Thyroid gland (tissue), 4 donors: Measurements from ENCODE around the gene KDR. TPM values are rescaled to one million over a fixed set of nuclear protein-coding genes. Genes with fewer than 3 reads are reported as not detected.

ENCODE experiments used
- DNase-seq, 2 donors: peaks; one replicate each; pipeline ENCODE4 v3.0.0-alpha.2; 2019
- H3K27ac ChIP-seq, 3 donors: fragments of 200-600 bp; sonication (generic); 1 replicate in 2 of 3; 2 replicates in 1 of 3; pipeline ENCODE4 v1.5.1; 2016 to 2019; ENCODE audit warnings: mild to moderate bottlenecking in 1 of 3, moderate library complexity in 1 of 3
- H3K27me3 ChIP-seq: fragments of 200-600 bp; sonication (generic); one replicate; pipeline ENCODE4 v1.5.1; 2019
- H3K36me3 ChIP-seq, 2 donors: fragments of 200-600 bp; sonication (generic); one replicate each; pipeline ENCODE4 v1.5.1; 2016 to 2019
- H3K4me1 ChIP-seq, 2 donors: fragments of 200-600 bp; sonication (generic); one replicate each; pipeline ENCODE4 v1.5.1; 2017 to 2019
- H3K4me3 ChIP-seq, 3 donors: fragments of 200-600 bp; sonication (generic); replicated peaks in 1 of 3; 1 replicate in 2 of 3; 2 replicates in 1 of 3; pipeline ENCODE4 v1.5.1; 2016; ENCODE audit warnings: mild to moderate bottlenecking in 1 of 3
- H3K9me3 ChIP-seq: fragments of 200-600 bp; sonication (generic); one replicate; pipeline ENCODE4 v1.5.1; 2017
- CTCF ChIP-seq, 6 experiments: fragments of 200-600 bp in 3 of 6; fragments of 450-650 bp in 3 of 6; sonication (generic) in 3 of 6; IDR thresholded peaks; one replicate each; pipeline ENCODE4 v1.5.1; 2016 to 2019; ENCODE audit warnings: antibody characterized with exemption in 6 of 6, mild to moderate bottlenecking in 2 of 6, inconsistent platforms in 1 of 6, moderate library complexity in 1 of 6
- POLR2A ChIP-seq, 2 donors: fragments of 450-650 bp; IDR thresholded peaks; one replicate each; pipeline ENCODE4 v1.6.1; 2017; ENCODE audit warnings: antibody characterized with exemption in 2 of 2, mild to moderate bottlenecking in 2 of 2, moderate library complexity in 1 of 2
- WGBS, 2 donors: methylation state at CpG; one replicate each; pipeline ENCODE4 v1.1.5; 2017; 5-methylcytosine and 5-hydroxymethylcytosine counted together
- intact Hi-C: fragments of 100-400 bp; cut with DNase I; formaldehyde crosslinking; loops from one replicate; pipeline ENCODE4 v1.15.1; 2023
- total RNA-seq, 4 donors: library from RNA; depleted of rRNA; stranded (reverse); fragments of >200 nt; gene quantifications; one replicate each; pipeline ENCODE4 v1.2.3, GENCODE V29; 2016

Gene KDR
- total RNA-seq, 4 donors from 2014 or later, result 62.5 to 153 (median 96.8) TPM

DNA sequence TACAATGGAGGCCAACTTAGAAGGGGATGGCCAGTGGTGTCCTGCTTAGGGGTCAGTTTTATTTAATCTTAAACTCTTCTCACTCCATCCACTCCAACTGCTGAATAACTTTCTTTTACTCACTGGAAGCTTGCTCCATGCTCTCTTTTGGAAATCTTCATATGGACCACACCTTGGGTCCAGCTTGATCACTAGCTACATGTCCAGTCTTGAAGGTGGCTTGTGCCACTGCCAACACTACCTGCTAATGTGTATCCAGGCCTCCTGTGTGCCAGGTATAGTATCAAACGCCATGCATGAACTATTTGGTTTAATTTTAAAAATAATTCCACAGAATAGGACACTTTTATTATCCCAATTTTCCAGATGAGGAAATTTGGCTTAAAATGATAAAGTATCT is 37.0 kb upstream of the KDR start:
- Histone ChIP-seq H3K4me1 (no peaks in the 10 kb centered on the region), H3K4me3 (no peak overlapping the region), H3K27me3 (no peaks in the 10 kb centered on the region), H3K9me3 (no peaks in the 10 kb centered on the region), H3K27ac (no peak overlapping the region), H3K36me3 (no peaks in the 10 kb centered on the region)
- TF ChIP-seq CTCF (IDR thresholded peaks at IDR 0.05) (no peak), POLR2A (IDR thresholded peaks at IDR 0.05) (no peak)
- intact Hi-C loops, result no loop called here
- DNase-seq, result no peak
- 84 to 90% methylated on average over 1 of the region's 1 CpG for WGBS, 2 donors

DNA sequence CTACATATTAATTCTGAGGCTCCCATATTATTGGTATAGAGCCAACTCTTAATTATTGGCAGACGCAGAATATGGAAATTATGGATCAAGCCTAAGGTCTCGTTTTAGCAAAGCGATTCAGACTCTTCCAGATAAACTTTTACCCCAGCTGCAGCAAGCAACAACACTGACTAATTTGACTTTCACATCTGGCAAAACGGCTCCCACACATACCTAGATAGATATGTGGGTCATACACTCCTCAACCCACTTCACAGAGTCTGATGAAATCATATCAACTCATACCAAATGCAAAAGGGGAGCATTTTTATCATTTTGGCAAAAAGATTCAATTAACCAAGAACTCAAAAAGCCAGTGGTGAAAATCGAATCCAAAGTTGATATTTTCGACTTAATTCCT is 36.3 kb upstream of the KDR start:
- Histone ChIP-seq H3K4me1 (no peaks in the 10 kb centered on the region), H3K27me3 (no peaks in the 10 kb centered on the region), H3K27ac (no peak overlapping the region), H3K4me3 (no peak overlapping the region), H3K36me3 (no peaks in the 10 kb centered on the region), H3K9me3 (no peaks in the 10 kb centered on the region)
- DNase-seq, result no peak
- TF ChIP-seq POLR2A (IDR thresholded peaks at IDR 0.05) (no peak), CTCF (IDR thresholded peaks at IDR 0.05) (no peak)
- 86 to 87% methylated on average over 6 of the region's 6 CpGs for WGBS, 2 donors
- intact Hi-C loops, result no loop called here

- TF ChIP-seq POLR2A (IDR thresholded peaks at IDR 0.05), result no peak
- no peak for TF ChIP-seq CTCF (IDR thresholded peaks at IDR 0.05)
- no peak overlapping the region for H3K4me3 ChIP-seq
Measured at GRCh38 chr4:55159851-55160250, 34.5 kb upstream of the KDR start.

GRCh38 chr4:55158957-55159356 is 33.6 kb upstream of the KDR start:
- WGBS, 2 donors, result 81 to 84% methylated on average over 3 of the region's 3 CpGs
- H3K4me1 ChIP-seq, result no peaks in the 10 kb centered on the region
- H3K36me3 ChIP-seq, result no peaks in the 10 kb centered on the region
- H3K4me3 ChIP-seq, result no peak overlapping the region
- TF ChIP-seq CTCF (IDR thresholded peaks at IDR 0.05), result no peak
- TF ChIP-seq POLR2A (IDR thresholded peaks at IDR 0.05), result no peak
- no peak for DNase-seq
- intact Hi-C loops, result no loop called here
- H3K27ac ChIP-seq, result no peak overlapping the region
- no peaks in the 10 kb centered on the region for H3K27me3 ChIP-seq
- H3K9me3 ChIP-seq, result no peaks in the 10 kb centered on the region

More at GRCh38 chr4:55159851-55160250, 34.5 kb upstream of the KDR start:
- DNase-seq, result no peak
- whole genome bisulfite sequencing, 2 donors, result 67 to 76% methylated on average over 2 of the region's 2 CpGs
- no peaks in the 10 kb centered on the region for H3K9me3 ChIP-seq
- H3K36me3 ChIP-seq, result no peaks in the 10 kb centered on the region
- intact Hi-C loops, result no loop called here
- no peaks in the 10 kb centered on the region for H3K27me3 ChIP-seq
- no peaks in the 10 kb centered on the region for H3K4me1 ChIP-seq
- no peak overlapping the region for H3K27ac ChIP-seq

GRCh38 chr4:55157559-55158277 is 32.3 kb upstream of the KDR start:
- no peaks in the 10 kb centered on the region for H3K36me3 ChIP-seq
- H3K9me3 ChIP-seq, result no peaks in the 10 kb centered on the region
- no peaks in the 10 kb centered on the region for H3K4me1 ChIP-seq
- TF ChIP-seq CTCF (IDR thresholded peaks at IDR 0.05) (no peak), POLR2A (IDR thresholded peaks at IDR 0.05) (no peak)
- no peak overlapping the region for H3K4me3 ChIP-seq
- 24 to 48% methylated on average over 40 to 44 of the region's 45 CpGs for WGBS, 2 donors
- no peak overlapping the region for H3K27ac ChIP-seq
- peak in 1 of 2 donors; percentile 11 for DNase-seq
- H3K27me3 ChIP-seq, result no peaks in the 10 kb centered on the region
- intact Hi-C loops, result no loop called here
